Measurements from ENCODE around the gene COL23A1.

The COL23A1 gene

GRCh38 chr5:178580271-178580955, 9.8 kb downstream of the COL23A1 start:
- no peak for DNase-seq
- TF ChIP-seq POLR2A (IDR thresholded peaks at IDR 0.05; ENCODE audit: low read length) (no peak), GATA1 (IDR thresholded peaks at IDR 0.05; ENCODE audit: low read depth, low read length) (no peak)

GRCh38 chr5:178577944-178578343, 12.2 kb downstream of the COL23A1 start:
- no peak for TF ChIP-seq GATA1 (IDR thresholded peaks at IDR 0.05; ENCODE audit: low read depth, low read length)
- TF ChIP-seq POLR2A (IDR thresholded peaks at IDR 0.05; ENCODE audit: low read length) = no peak
- no peak for DNase-seq

GRCh38 chr5:178577376-178577839, 12.8 kb downstream of the COL23A1 start:
- no peak for DNase-seq
- TF ChIP-seq POLR2A (IDR thresholded peaks at IDR 0.05; ENCODE audit: low read length) (no peak), GATA1 (IDR thresholded peaks at IDR 0.05; ENCODE audit: low read depth, low read length) (no peak)

- no peak for TF ChIP-seq GATA1 (IDR thresholded peaks at IDR 0.05; ENCODE audit: low read depth, low read length)
- TF ChIP-seq POLR2A (IDR thresholded peaks at IDR 0.05; ENCODE audit: low read length) = no peak
- no peak for DNase-seq
Observed at GRCh38 chr5:178576591-178577351, 13.4 kb downstream of the COL23A1 start.

GRCh38 chr5:178573216-178573615, 17.0 kb downstream of the COL23A1 start:
- no peak for DNase-seq
- TF ChIP-seq GATA1 (IDR thresholded peaks at IDR 0.05; ENCODE audit: low read depth, low read length) = no peak
- no peak for TF ChIP-seq POLR2A (IDR thresholded peaks at IDR 0.05; ENCODE audit: low read length)

- TF ChIP-seq POLR2A (IDR thresholded peaks at IDR 0.05; ENCODE audit: low read length) = no peak
- no peak for TF ChIP-seq GATA1 (IDR thresholded peaks at IDR 0.05; ENCODE audit: low read depth, low read length)
- no peak for DNase-seq
Observed at GRCh38 chr5:178572617-178573016, 17.6 kb downstream of the COL23A1 start.

- DNase-seq = no peak
- no peak for TF ChIP-seq GATA1 (IDR thresholded peaks at IDR 0.05; ENCODE audit: low read depth, low read length)
- TF ChIP-seq POLR2A (IDR thresholded peaks at IDR 0.05; ENCODE audit: low read length) = no peak
Observed at GRCh38 chr5:178569485-178569884, 20.7 kb downstream of the COL23A1 start.

GRCh38 chr5:178564811-178565550, 25.2 kb downstream of the COL23A1 start:
- DNase-seq = no peak
- TF ChIP-seq POLR2A (IDR thresholded peaks at IDR 0.05; ENCODE audit: low read length) (no peak), GATA1 (IDR thresholded peaks at IDR 0.05; ENCODE audit: low read depth, low read length) (no peak)

- no peak for DNase-seq
- TF ChIP-seq GATA1 (IDR thresholded peaks at IDR 0.05; ENCODE audit: low read depth, low read length) (no peak), POLR2A (IDR thresholded peaks at IDR 0.05; ENCODE audit: low read length) (no peak)
Observed at GRCh38 chr5:178564397-178564796, 25.8 kb downstream of the COL23A1 start.

- no peak for TF ChIP-seq GATA1 (IDR thresholded peaks at IDR 0.05; ENCODE audit: low read depth, low read length)
- no peak for DNase-seq
Observed at GRCh38 chr5:178563621-178564020, 26.6 kb downstream of the COL23A1 start.

GRCh38 chr5:178561746-178562264, 28.4 kb downstream of the COL23A1 start:
- no peak for DNase-seq
- no peak for TF ChIP-seq GATA1 (IDR thresholded peaks at IDR 0.05; ENCODE audit: low read depth, low read length)
- no peak for TF ChIP-seq POLR2A (IDR thresholded peaks at IDR 0.05; ENCODE audit: low read length)

- no peak for DNase-seq
- TF ChIP-seq GATA1 (IDR thresholded peaks at IDR 0.05; ENCODE audit: low read depth, low read length) (no peak), POLR2A (IDR thresholded peaks at IDR 0.05; ENCODE audit: low read length) (no peak)
Observed at GRCh38 chr5:178560911-178561310, 29.3 kb downstream of the COL23A1 start.

GRCh38 chr5:178557416-178557815, 32.8 kb downstream of the COL23A1 start:
- peak; percentile 7 to 11 for DNase-seq

GRCh38 chr5:178555771-178556211, 34.4 kb downstream of the COL23A1 start:
- no peak for TF ChIP-seq GATA1 (IDR thresholded peaks at IDR 0.05; ENCODE audit: low read depth, low read length)
- no peak for TF ChIP-seq POLR2A (IDR thresholded peaks at IDR 0.05; ENCODE audit: low read length)
- DNase-seq = no peak

More at GRCh38 chr5:178557416-178557815, 32.8 kb downstream of the COL23A1 start:
- TF ChIP-seq POLR2A (IDR thresholded peaks at IDR 0.05; ENCODE audit: low read length) (no peak), GATA1 (IDR thresholded peaks at IDR 0.05; ENCODE audit: low read depth, low read length) (no peak)
